Neural crest cell (in vitro differentiated cells): ENCODE measurements around the gene TPP2. TPM values are rescaled to one million over a fixed set of nuclear protein-coding genes. Genes with fewer than 3 reads are reported as not detected.

ENCODE experiments used
- DNase-seq: peaks from one replicate; pipeline ENCODE4 v3.0.0; 2021; ENCODE audit warnings: low read depth, mixed read lengths, low spot score
- H3K27ac Mint-ChIP-seq: one replicate; pipeline ENCODE4 v1.8.0; 2021; ENCODE audit warnings: mild to moderate bottlenecking, mixed read lengths; ENCODE audit not compliant: unreplicated experiment
- H3K27me3 Mint-ChIP-seq: 2 replicates; pipeline ENCODE4 v1.8.0; 2021; ENCODE audit warnings: low read depth, mild to moderate bottlenecking, mixed read lengths
- H3K36me3 Mint-ChIP-seq: 2 replicates; pipeline ENCODE4 v1.8.0; 2021; ENCODE audit warnings: low read depth, mild to moderate bottlenecking, mixed read lengths
- H3K4me1 Mint-ChIP-seq: 2 replicates; pipeline ENCODE4 v1.8.0; 2021; ENCODE audit warnings: mixed read lengths
- H3K4me3 Mint-ChIP-seq: one replicate; pipeline ENCODE4 v1.8.0; 2021; ENCODE audit warnings: mild to moderate bottlenecking, mixed read lengths
- H3K9me3 Mint-ChIP-seq: 2 replicates; pipeline ENCODE4 v1.8.0; 2021; ENCODE audit warnings: mixed read lengths
- total RNA-seq: library from RNA; stranded (reverse); gene quantifications from 2 replicates; pipeline ENCODE4 v1.2.1, GENCODE V29; 2021
- TF ChIP-seq, protein P1 (sequence below): fragments of 200-600 bp; sonication (generic); conservative IDR thresholded peaks from 2 replicates; pipeline ENCODE4 v1.5.0; 2021; ENCODE audit warnings: antibody characterized with exemption, mild to moderate bottlenecking

TPP2 gene
- total RNA-seq, 1 donor from 2014 or later: 62.7 TPM

DNA sequence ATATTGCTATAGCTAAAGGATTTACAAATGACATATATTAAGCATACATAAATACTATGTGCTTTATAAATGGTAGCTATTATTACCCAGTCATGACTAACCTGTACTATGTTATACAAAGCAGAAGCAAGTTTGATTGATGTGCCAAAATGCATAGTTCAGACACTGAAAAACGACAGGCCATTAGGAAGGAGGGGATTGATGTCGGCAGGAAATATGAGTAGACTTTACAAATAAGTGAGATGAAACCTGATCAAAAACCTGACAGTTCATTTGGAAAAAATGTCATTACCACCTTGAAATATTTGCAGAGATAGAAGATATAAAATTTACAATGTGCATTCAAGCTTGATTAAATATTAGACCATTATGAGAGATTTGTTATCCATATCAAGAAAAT is 38.8 kb upstream of the TPP2 start:
- Mint-ChIP-seq H3K4me1 (no peaks in the 10 kb centered on the region), H3K4me3 (no peak overlapping the region), H3K27ac (no peak overlapping the region), H3K36me3 (no peaks in the 10 kb centered on the region), H3K9me3 (no peaks in the 10 kb centered on the region), H3K27me3 (peaks cover 6% of the 10 kb centered on the region)
- no peak for DNase-seq
- TF ChIP-seq, protein P1, sequence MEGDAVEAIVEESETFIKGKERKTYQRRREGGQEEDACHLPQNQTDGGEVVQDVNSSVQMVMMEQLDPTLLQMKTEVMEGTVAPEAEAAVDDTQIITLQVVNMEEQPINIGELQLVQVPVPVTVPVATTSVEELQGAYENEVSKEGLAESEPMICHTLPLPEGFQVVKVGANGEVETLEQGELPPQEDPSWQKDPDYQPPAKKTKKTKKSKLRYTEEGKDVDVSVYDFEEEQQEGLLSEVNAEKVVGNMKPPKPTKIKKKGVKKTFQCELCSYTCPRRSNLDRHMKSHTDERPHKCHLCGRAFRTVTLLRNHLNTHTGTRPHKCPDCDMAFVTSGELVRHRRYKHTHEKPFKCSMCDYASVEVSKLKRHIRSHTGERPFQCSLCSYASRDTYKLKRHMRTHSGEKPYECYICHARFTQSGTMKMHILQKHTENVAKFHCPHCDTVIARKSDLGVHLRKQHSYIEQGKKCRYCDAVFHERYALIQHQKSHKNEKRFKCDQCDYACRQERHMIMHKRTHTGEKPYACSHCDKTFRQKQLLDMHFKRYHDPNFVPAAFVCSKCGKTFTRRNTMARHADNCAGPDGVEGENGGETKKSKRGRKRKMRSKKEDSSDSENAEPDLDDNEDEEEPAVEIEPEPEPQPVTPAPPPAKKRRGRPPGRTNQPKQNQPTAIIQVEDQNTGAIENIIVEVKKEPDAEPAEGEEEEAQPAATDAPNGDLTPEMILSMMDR: no peak

- no peak for DNase-seq
- H3K4me3 Mint-ChIP-seq: no peak overlapping the region
- TF ChIP-seq, protein P1: no peak
- H3K27me3 Mint-ChIP-seq: peaks cover 3% of the 10 kb centered on the region
- no peaks in the 10 kb centered on the region for H3K4me1 Mint-ChIP-seq
- no peak overlapping the region for H3K27ac Mint-ChIP-seq
- H3K36me3 Mint-ChIP-seq: no peaks in the 10 kb centered on the region
- no peaks in the 10 kb centered on the region for H3K9me3 Mint-ChIP-seq
These were observed 34.9 kb upstream of the TPP2 start for GRCh38 chr13:102561933-102562332.

GRCh38 chr13:102563267-102563666 is 33.5 kb upstream of the TPP2 start:
- DNase-seq: no peak
- peaks cover 8% of the 10 kb centered on the region for H3K27me3 Mint-ChIP-seq
- H3K4me1 Mint-ChIP-seq: no peaks in the 10 kb centered on the region
- H3K27ac Mint-ChIP-seq: no peak overlapping the region
- TF ChIP-seq, protein P1: no peak
- H3K4me3 Mint-ChIP-seq: no peak overlapping the region
- no peaks in the 10 kb centered on the region for H3K9me3 Mint-ChIP-seq
- H3K36me3 Mint-ChIP-seq: no peaks in the 10 kb centered on the region

DNA sequence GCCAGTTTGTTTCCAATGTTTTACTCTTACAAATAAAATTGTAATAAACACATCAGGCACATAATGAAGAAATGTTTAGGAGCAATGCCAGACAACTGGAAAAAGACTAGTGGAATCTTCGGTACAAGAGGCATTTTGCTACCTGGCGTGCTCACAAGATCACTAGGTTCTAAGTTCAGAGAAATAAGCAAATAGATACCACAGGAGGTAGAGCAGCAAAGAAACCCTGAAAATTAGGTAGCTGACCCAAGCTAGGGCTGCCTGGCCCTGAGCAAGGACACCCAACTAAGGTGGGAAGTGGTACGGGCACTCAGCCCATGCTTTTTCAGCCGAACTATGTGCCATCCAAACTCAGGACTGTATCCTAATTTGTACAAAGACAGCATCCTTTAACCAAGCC is 32.2 kb upstream of the TPP2 start:
- H3K4me1 Mint-ChIP-seq: no peaks in the 10 kb centered on the region
- TF ChIP-seq, protein P1: no peak
- peaks cover 8% of the 10 kb centered on the region for H3K27me3 Mint-ChIP-seq
- DNase-seq: no peak
- H3K27ac Mint-ChIP-seq: no peak overlapping the region
- H3K9me3 Mint-ChIP-seq: no peaks in the 10 kb centered on the region
- no peaks in the 10 kb centered on the region for H3K36me3 Mint-ChIP-seq
- no peak overlapping the region for H3K4me3 Mint-ChIP-seq

- H3K4me3 Mint-ChIP-seq: no peak overlapping the region
- DNase-seq: no peak
- no peaks in the 10 kb centered on the region for H3K4me1 Mint-ChIP-seq
- H3K27ac Mint-ChIP-seq: no peak overlapping the region
- H3K36me3 Mint-ChIP-seq: no peaks in the 10 kb centered on the region
- H3K9me3 Mint-ChIP-seq: no peaks in the 10 kb centered on the region
- H3K27me3 Mint-ChIP-seq: peaks cover 15% of the 10 kb centered on the region
- TF ChIP-seq, protein P1: no peak
These were observed 30.3 kb upstream of the TPP2 start for GRCh38 chr13:102566513-102566912.

DNA sequence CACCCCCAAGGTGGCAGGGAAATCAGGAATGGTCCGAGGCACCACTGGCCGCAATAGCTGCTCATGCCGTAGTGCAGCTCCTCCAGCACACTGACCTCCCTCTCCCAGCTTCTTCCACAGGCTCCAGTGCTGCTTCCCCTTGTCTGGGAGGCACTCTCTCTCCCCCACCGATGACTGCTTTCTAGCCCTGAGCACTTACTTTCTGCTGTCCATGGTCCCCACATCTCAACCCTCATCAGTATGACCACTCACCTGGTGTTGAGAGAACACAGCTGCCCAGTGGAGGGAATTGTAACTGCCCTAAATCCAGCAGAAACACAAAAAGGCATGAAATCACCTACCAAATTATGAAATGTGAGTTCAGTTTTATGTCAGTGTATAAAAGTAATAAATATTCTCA is 28.9 kb upstream of the TPP2 start:
- DNase-seq: no peak
- H3K4me1 Mint-ChIP-seq: no peaks in the 10 kb centered on the region
- TF ChIP-seq, protein P1: no peak
- no peaks in the 10 kb centered on the region for H3K9me3 Mint-ChIP-seq
- H3K36me3 Mint-ChIP-seq: no peaks in the 10 kb centered on the region
- H3K27me3 Mint-ChIP-seq: peaks cover 19% of the 10 kb centered on the region
- H3K27ac Mint-ChIP-seq: no peak overlapping the region
- H3K4me3 Mint-ChIP-seq: no peak overlapping the region
